NCI-H345 treated with DMSO at 0.1 percent for 48 hours (cell line): Measurements from ENCODE around the gene CERS3.

Experiments
- DNase-seq: peaks from one replicate; lab custom pipeline; 2025; ENCODE audit not compliant: unreplicated experiment; lab: John Stamatoyannopoulos, UW

Gene CERS3

DNA sequence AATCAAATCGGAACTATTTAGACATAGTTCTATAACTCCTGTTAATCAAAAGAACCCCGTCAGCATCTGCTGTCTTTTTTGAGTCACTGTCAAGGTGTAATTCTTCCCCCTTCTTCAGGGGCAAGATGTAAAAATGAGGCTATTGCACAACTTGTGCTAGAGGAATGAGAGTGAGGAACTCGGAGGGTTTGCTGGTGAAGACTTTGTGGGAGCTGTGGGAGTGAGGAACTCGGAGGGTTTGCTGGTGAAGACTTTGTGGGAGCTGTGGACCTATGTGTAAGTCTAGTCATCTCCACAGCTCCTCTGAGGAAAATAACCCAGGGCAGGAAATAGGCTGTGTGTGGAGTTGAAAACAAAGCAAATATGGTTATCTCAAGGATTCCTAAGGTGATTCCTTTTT, 2.5 kb upstream of the CERS3 start:
- DNase-seq = no peak

DNA sequence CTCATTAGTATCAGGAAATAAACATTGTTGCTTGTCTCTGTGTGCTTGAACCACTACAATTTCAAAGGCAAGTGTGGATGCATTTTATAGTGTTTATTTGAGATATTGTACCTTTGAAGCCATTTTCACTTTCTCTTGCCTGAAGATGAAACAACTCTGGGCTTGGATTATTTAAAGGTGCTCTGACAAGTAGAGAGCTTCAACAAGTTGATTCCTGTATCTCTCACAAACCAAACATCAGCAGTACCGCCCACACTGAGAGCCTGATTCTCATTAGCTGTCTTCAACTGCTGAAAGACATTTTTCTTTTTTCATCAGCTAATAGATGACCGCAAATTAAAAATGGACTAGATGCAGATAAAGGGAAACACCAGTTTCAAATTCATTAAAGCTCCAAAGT, 806 bp upstream of the CERS3 start:
- no peak for DNase-seq

DNA sequence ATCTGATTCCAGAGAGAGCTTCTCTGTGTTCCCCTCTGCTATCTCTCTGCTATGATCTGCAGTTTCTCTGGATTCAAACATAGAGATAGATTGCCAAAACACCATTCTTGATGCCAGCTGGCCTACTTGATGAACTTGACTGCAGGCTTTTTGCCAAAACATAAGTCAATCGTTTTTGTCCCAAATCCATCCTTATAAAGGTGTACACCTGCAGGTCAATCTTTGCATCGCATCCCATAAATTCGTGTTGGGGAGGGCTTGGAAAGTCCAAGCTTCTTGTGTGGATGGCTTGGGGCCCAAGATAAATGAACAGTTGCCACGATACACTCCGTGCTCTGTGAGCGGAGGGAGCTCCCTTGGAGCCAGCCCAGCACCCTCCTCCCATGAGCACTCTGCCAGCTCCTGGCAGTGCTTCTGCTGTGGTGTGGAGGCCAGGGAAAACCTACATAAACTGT, 2.7 kb downstream of the CERS3 start:
- DNase-seq = no peak

DNA sequence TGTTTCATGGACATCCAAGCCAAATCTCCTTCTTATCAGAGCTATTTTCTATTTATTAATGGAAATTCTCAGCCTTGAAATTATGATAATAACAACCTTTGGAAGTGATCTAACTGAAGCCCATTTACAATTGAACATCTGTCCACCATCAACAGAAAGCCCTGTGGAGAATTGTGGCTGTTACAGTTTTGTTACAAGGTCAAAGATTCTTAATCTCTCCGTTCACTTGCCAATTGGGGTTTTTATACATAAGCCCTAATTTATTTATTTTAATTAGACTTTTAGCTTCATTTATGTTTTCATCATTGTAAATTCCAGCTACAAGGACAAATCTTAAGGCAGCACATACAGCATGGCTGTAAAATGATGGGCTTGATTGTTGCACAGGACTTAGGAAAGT, 3.3 kb downstream of the CERS3 start:
- no peak for DNase-seq

DNA sequence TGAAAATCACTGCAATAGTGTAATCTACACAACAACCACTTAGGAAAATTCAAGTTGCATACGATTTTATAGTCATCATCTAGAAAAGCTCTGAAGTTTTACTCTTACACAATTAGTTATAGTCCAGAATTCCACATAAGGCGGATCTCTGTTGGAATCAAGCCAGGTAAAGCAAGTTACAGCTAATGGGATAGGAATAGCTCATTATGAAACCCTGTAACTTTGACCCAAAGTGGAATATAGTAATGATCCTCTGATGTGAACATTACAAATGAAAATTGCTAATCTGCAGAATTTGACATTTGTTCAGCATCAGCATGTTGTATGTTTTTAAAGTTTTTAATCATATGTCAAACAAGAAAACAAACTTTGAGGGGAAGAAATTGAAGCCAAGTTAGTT, 4.4 kb downstream of the CERS3 start:
- DNase-seq = no peak

DNA sequence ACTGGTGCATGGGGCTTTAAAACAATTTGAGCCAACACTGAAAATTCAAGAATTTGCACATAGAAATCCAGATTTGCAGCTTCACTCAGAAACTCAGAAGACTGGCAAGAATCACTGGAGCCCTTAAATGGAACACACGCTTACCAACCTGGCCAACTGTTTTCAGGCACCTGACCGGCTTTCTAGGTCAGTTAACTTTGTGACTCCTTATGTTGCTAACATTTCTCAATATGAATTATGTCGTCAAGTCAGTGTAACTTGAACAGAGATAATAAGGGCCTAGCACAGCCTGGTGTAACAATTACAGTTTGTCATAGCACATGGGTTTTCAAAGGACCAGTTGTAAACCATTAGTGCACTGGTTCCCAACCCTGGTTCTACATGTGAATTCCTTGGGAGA, 6.8 kb downstream of the CERS3 start:
- no peak for DNase-seq

DNA sequence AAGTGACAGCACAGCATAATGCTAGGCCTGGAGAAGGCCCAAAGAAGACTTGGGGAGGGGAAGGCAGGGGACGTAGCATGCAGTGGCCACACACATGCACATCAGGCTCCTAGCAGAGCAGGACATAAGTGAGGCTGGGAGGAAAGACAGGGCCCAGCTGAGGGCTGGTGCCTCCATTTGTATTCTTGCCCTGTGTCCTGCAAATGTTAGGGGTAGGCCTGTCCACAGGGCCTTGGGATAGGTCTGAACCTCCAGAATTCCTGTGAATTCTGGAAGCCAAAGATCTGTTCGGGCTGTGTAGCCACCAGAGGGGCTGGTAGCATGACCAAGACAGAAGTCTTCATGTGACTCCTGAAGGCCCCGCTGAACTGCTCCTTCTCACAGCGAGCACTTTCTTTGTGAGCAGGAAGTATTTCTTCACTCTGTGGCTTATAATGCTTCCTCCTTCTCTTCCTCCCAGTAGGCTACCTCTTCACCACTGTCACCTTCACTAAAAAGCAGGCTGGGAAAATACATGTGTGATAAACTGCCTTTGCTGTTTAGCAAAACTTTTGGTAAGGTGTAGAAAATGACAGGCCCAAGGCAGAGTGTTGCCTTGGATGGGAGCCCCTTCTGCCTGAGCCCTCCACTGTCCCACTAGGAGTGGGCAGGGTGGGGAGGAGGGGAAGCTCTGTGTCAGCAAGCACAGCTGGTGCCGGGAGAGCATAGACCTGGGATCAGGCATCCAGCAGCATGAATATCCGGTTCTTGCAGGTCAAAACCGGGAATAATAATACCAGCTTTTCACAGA, 8.4 kb downstream of the CERS3 start:
- no peak for DNase-seq

DNA sequence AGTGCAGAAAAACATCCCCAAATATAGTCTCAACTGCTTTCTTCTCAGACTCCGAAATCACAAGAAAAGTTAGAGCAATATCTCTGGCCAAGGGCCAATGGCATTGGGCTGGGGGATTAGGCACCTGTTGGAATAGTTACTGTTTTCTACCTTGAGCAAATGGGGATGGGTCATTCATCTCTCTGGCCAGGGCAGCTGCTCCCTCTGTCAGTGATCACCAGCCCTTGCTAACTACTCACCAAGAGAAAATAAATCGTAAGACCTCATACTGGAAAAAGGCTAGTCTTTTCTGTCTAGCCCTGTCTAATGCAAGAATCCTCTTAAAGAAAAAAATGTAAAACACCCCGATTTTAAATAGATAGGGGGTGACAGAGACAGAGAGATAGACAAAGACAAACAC, 10.9 kb downstream of the CERS3 start:
- no peak for DNase-seq

DNA sequence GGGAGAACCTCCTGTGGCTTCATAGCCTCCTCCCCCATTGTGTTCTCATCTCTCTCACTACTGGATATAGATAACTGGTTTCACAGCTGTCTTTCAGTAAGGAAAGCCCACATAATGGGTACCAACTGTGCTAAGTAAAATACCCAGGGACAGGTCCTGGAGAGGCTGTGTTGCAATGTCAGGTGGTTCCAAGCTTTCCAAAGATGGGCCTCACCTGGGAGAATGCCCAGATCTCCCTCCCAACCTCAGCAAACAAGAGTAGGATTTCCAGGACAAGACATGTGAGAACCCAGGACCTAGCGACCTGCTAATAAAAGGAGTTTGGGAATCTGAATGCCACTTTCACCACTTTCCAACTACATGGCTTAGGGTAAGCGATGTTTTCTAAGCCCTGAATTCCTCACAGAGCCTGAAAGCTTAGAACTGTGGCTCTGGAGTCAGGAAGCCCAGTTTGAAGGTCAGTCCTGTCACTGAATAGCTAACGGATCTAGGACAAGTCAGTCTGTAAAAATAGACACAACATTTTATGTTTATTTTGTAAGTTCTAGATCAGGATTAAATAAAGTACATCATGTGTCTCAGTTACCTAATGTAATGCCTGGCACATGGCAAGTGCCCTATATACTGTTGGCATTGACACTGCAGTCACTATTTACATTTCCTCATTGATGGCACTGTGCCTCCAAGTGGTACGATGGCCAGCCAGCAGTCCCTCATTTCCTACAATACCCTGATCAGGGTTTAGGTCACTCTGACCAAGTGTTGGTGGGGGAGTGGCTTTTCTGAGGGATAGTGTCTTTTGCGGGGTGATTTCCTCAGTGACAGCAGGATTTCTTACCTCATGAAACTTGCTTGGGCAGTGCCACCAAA, 11.9 kb downstream of the CERS3 start:
- DNase-seq = no peak

DNA sequence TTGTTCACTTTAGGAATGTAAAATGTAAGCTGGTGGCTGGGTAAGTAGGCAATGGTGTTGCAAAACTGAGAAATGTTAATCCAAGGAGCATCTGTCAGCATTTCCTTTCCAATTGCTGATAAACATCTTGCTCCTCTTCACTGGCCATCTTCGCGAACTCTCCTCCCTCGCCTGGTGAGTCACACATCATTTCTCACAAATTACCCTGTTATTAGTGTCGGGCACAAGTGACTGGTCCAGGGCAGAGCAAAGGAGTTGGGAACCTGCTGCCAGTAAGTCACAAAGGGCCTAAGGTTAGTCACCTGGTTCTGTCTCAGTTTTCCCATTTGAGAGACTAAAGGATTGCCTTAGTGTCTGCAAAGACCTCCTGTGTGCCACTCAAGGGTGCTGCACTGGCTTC, 13.0 kb downstream of the CERS3 start:
- DNase-seq = no peak

DNA sequence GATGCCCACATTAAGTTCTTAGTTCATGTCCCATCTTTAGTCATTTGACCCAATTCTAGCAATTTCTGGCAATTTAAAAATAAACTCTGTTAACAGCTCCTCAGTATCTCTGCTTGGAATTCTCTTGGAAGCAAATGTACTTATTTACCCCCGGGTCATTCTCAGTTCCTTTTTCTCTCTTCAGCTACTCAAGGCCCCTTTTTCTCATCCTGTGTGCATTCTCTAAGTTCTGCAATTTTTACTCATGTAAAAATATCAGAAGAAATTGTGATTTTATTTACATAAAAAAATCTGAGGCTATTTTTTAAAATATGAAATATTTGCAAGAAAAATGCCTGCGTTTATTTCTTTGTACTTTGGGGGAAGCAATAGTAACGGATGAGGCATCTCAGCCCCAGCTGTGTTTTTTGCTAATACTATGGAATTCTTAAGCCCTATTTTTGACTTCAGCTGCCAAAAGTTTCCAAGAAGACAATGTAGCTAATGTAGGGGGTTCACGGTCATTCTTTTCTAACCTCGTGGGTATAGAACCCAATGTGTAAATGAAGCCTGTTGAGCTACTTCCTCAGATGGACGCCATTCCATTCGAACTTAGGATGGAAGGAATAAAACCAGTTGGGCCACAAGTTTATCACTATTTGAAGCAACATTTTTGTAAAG, 20.0 kb downstream of the CERS3 start:
- no peak for DNase-seq

DNA sequence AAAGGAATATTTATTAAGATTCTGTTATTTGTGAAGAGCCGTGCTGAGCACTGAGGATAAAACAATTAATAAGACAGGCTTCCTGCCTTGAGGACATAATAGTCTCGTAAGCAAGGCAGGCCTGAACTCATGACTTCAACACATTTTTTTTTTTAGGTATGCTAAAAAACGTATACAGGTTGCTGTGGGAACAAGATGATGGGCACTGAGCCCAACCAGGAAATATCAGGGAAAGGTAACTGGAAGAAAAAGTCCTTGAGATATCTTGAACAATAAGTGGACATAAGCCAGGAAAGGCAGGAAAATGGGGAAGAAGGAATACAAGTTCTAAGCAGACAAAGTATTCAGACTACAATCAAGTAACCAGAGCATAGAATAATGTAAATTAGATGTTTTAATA, 26.1 kb downstream of the CERS3 start:
- no peak for DNase-seq

DNA sequence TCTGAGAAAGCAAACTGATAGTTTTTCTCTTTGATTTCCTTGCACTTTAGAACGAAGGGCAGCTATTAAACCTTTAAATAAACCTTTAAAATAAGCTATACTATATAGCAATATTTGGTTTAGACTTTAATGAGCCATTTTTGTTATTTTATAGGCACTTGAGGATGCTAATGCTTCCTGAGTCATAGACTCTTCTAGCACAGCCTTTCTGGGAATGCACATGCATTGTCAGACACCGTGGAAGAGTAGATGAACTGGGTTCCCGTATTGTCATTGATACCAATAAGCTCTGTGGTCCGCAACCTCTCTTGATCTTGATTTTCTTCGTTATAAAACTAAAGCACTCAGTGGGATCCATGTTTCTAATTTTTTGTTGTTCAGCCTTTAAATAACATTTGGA, 27.6 kb downstream of the CERS3 start:
- DNase-seq = no peak

DNA sequence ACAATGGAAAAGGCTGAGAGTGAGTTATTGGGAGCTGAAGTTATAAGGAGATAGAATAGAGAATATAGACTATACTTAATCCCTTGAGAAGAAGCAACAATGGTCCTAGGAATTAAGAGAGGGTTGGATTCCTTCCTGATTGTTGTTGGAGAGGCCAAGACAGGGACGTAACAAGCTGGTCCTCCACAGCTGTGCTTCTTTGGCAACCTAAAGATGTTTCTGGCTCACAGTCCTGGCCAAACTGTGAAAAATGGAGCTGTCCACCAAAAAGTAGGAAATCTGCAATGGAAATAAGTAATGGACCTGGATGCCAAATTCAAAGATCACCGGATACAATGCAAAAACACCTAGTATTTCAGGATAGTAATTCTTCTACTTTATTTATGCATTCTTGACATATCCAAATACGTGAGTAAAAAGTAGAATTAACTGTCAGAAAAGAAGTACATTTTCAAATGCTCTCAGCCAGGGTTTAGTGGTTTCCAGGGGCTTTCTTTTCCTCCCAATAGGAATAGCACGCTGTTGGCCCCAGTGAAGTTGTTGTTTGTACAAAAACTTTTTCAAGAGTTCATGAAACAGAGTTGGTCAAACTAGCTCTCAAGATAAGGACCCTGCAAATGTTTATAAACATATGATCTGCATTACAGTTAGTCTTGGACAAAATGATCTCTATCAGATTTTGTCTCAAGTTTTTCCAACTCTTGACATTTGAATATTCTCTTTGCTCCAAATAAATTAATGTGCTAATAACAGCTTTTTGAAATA, 28.3 kb downstream of the CERS3 start:
- no peak for DNase-seq

DNA sequence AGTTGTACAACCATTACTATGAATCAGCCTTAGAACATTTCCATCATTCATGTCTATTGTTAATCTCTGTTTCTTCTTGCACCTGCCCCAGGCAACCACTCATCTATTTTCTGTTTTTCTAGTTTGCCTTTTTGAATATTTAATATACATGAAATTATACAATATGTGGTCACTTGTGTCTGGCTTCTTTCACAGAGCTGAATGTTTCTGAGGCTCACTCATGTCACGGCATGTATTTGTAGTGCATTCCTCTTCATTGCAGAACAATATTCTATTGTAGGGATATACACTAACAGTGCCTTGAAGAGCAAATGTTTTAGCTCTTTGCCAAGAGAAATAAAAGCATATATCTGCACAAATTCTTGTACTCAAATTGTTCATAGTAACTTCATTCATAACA, 32.9 kb downstream of the CERS3 start:
- no peak for DNase-seq

DNA sequence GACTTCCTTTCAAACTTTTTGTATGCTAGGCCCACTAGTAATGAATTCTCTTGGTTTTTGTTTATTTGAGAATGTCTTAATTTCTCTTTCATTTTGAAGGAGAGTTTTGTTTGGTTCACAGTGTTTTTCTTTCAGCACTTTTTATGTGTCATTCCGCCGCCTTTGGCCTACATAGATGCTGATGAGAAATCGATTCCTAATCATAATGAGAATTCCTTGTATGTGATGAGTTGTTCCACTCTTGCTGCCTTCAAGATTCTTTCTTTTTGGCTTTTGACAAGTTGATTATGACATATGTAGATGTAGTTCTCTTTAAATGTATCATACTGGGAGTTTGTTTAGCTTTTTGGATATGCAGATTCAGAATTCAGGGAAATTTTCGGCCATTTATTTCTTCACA, 35.5 kb downstream of the CERS3 start:
- DNase-seq = no peak

DNA sequence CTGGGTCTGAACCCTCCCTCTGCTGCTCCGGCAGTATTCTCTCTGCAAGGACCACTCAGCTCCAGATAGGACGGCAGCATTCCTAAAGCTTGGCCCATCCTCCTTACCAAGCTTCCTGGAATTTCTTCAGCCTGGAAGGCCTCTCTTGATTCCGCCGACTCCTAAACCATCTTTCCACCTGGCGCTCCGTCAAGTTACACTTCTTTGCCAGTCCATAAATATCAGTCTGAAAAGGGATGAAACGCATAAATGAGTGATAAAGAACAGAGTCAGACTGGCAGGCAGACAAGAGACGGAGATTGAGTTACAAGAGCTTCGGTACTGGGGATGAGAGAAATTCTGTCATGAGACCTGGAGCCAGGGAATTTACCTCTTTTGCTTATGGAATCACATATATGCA, 44.3 kb downstream of the CERS3 start:
- no peak for DNase-seq

DNA sequence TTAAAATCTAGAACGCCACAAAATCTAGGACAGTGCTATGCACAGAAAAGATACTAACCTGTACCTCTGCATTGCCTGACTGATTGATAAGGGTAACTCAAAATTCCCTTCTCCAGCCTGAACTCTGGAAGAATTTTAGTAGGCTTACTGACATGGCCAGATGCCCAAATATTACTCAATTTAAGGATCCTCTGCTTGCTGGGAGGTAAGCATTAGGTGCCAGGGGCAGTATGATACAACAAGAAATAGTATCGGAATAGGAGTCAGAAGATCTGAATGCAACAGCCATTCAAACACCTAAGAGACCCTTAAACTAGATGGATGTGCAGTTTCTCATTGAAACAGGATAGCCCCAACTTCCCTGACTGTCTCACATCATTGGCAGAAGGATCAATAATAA, 45.4 kb downstream of the CERS3 start:
- DNase-seq = no peak

DNA sequence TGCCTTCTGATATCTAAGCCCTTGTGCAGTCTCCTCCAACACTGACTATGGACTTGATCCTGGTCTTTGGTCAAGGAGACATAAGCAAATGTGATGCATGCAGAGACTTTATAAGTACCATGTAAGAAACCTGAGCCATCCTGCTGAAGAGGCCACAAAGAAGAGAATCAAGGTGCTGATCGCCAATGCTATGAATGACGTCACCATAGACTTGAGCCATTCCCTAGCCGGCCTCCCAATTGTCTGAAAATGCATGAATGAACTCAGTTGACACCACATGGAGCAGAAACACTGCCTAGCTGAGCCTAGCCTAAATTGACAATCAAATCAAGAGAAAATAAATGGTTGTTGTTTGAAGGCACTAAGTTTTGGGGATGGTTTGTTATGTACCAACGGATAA, 51.9 kb downstream of the CERS3 start:
- DNase-seq = no peak

DNA sequence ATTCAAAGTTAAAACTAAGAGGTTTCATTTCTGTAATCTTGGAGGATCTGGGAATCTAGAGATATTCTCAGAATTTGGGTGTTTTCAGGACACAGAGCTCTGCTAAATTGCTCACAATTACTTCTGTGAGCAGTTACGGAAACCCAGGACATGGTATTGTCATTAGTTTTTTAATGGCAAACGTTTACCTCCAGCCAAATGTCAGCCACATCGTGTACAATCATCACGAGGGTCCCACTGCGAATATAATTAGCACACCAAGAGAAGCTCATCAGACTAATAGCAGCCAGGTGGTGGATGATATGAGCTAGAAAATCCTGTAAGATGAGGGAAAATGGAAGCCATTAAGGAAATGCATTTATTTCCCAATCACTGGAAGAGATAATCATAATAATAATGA, 56.0 kb downstream of the CERS3 start:
- DNase-seq = no peak

DNA sequence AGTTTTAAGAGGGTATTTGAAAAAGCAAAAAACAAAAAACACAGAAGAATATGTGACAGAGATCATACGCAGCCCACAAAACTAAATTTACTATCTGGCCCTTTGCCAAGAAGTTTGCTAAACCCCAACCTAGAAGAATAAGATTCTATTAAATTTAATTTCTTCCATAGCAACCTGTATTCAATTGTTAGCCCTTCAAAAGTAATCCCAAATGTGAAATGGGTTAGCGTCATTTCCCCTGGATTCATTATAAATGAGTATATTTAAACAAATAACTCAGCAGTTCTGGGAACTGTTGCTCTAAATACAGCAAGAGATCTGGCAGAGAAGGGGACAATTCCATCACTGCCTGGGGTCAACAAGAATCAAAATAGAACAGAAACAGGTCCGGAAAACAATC, 56.8 kb downstream of the CERS3 start:
- no peak for DNase-seq
